ENCODE data around the gene LRRC4.

Gene LRRC4

DNA sequence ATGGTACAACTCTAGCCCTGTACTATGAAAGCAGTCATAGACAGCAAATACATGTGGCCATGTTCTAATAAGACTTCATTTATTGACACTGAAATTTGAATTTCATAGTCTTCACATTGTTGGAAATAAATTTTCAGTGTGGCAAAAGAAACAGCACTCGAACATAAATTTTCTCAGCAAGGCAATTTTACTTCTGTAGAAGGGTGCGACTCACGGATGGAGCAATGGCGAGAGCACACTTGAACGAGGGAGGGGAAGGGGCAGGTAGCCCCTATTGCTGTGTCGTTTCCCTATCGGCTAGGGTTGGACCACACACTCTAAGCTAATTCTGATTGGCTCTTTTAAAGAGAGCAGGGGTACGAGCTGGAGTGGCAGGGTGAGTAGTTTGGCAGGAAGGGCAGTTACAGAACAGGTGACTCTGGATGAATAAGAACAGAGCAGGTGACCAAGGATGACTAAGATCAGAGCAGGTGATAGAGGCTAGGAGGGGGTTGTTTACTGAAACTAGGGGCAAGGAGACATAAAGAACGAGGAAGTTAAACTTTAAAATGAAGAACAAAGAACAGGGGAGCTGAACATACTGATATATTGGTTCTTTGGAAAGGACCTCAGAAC lies 52.0 kb downstream of the LRRC4 start:
- no peak for DNase-seq (ENCODE audit: low read depth)

DNA sequence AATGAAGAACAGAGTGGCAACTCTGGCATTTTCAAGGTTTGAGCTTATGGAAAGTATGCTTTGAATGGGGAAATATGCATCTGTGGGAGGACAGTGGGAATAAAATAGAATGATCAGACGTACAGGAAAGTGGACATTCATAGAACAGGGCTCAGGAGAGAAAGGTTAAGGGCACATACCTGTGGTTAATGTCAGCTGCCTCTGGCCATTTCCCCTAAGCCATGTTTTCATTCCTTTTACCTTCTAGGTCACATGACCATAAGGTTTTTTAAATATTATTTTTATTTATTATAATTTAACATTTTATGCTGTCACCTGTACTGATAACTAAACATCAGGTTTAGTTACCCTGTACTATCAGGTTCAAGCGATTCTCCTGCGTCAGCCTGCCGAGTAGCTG lies 52.8 kb downstream of the LRRC4 start:
- DNase-seq (ENCODE audit: low read depth): no peak

Data from T follicular helper cell (primary cell).